ENCODE results near the gene PVR. TPM values are rescaled to one million over a fixed set of nuclear protein-coding genes. Genes with fewer than 3 reads are reported as not detected.

The PVR gene
- total RNA-seq, 2 experiments from 2014 or later = 2.4 to 7.8 TPM

- CTCF ChIA-PET = interaction anchor here (1.0 to 8.7 kb wide), 4 partner anchors 9 to 79 kb away, joined by 3 to 117 read pairs (median 52); no protein-coding TSS in a partner anchor
- ATAC-seq (no peak), DNase-seq (no peak)
- no peak overlapping the region for H3K27ac Mint-ChIP-seq
- no peaks in the 10 kb centered on the region for H3K9me3 Mint-ChIP-seq (ENCODE audit: low read depth)
- peaks cover 23% of the 10 kb centered on the region for H3K4me1 Mint-ChIP-seq
- no peaks in the 10 kb centered on the region for H3K36me3 Mint-ChIP-seq
- H3K4me3 Mint-ChIP-seq = no peak overlapping the region
- H3K27me3 Mint-ChIP-seq = peaks cover 54% of the 10 kb centered on the region
These were observed 50.5 kb downstream of the PVR start for GRCh38 chr19:44694184-44694579.

GRCh38 chr19:44696939-44697669 lies 53.4 kb downstream of the PVR start:
- ATAC-seq = no peak
- H3K9me3 Mint-ChIP-seq (ENCODE audit: low read depth) = no peaks in the 10 kb centered on the region
- no peaks in the 10 kb centered on the region for H3K36me3 Mint-ChIP-seq
- H3K4me3 Mint-ChIP-seq = no peak overlapping the region
- peaks cover 11% of the 10 kb centered on the region for H3K4me1 Mint-ChIP-seq
- CTCF ChIA-PET = interaction anchor here (0.7 kb wide), 2 partner anchors 15 to 90 kb away, joined by 3 to 4 read pairs; no protein-coding TSS in a partner anchor
- H3K27me3 Mint-ChIP-seq = peaks cover 51% of the 10 kb centered on the region
- H3K27ac Mint-ChIP-seq = no peak overlapping the region
- DNase-seq = no peak

GRCh38 chr19:44697670-44698034 lies 53.9 kb downstream of the PVR start:
- CTCF ChIA-PET = no interaction called here
- Mint-ChIP-seq H3K27me3 (peaks cover 45% of the 10 kb centered on the region), H3K9me3 (ENCODE audit: low read depth) (no peaks in the 10 kb centered on the region), H3K4me3 (no peak overlapping the region), H3K27ac (no peak overlapping the region), H3K36me3 (no peaks in the 10 kb centered on the region), H3K4me1 (peaks cover 6% of the 10 kb centered on the region)
- no peak for DNase-seq
- no peak for ATAC-seq

- ATAC-seq = no peak
These were observed 54.9 kb downstream of the PVR start, which contains the start of gene CEACAM16 for GRCh38 chr19:44698492-44699201. TSS of gene CEACAM16 (plus strand) at chr19:44699151. CDS start at chr19:44701457, 2,306 bp downstream.

GRCh38 chr19:44700547-44700946 lies 56.8 kb downstream of the PVR start:
- H3K36me3 Mint-ChIP-seq = no peaks in the 10 kb centered on the region
- CTCF ChIA-PET = interaction anchor here (1.9 kb wide), 1 partner anchor 71 kb away, joined by 7 read pairs; no protein-coding TSS in a partner anchor
- ATAC-seq = no peak

More at GRCh38 chr19:44698492-44699201, 54.9 kb downstream of the PVR start, which contains the start of gene CEACAM16:
- CTCF ChIA-PET = interaction anchor here (1.9 kb wide), 1 partner anchor 73 kb away, joined by 7 read pairs; no protein-coding TSS in a partner anchor
- H3K4me3 Mint-ChIP-seq = no peak within 1 kb of the TSS
- H3K4me1 Mint-ChIP-seq = peaks cover 2% of the 10 kb centered on the region
- peaks cover 42% of the 10 kb centered on the region for H3K27me3 Mint-ChIP-seq
- no peak for DNase-seq
- no peaks in the 10 kb centered on the region for H3K36me3 Mint-ChIP-seq
- H3K27ac Mint-ChIP-seq = no peak within 1 kb of the TSS
- no peaks in the 10 kb centered on the region for H3K9me3 Mint-ChIP-seq (ENCODE audit: low read depth)

GRCh38 chr19:44701228-44701627 lies 57.5 kb downstream of the PVR start:
- no peaks in the 10 kb centered on the region for H3K4me1 Mint-ChIP-seq
- H3K27me3 Mint-ChIP-seq = peaks cover 37% of the 10 kb centered on the region
- no peaks in the 10 kb centered on the region for H3K36me3 Mint-ChIP-seq
- ATAC-seq (no peak), DNase-seq (no peak)
- no peaks in the 10 kb centered on the region for H3K9me3 Mint-ChIP-seq (ENCODE audit: low read depth)
- H3K27ac Mint-ChIP-seq = no peak overlapping the region
- H3K4me3 Mint-ChIP-seq = no peak overlapping the region
- CTCF ChIA-PET = interaction anchor here (2.2 kb wide), 1 partner anchor 22 kb away, joined by 7 read pairs; no protein-coding TSS in a partner anchor

More at GRCh38 chr19:44700547-44700946, 56.8 kb downstream of the PVR start:
- peaks cover 41% of the 10 kb centered on the region for H3K27me3 Mint-ChIP-seq
- DNase-seq = no peak
- H3K4me3 Mint-ChIP-seq = no peak overlapping the region
- H3K9me3 Mint-ChIP-seq (ENCODE audit: low read depth) = no peaks in the 10 kb centered on the region
- H3K4me1 Mint-ChIP-seq = no peaks in the 10 kb centered on the region
- no peak overlapping the region for H3K27ac Mint-ChIP-seq

GRCh38 chr19:44702551-44703176 lies 59.0 kb downstream of the PVR start:
- Mint-ChIP-seq H3K27ac (no peak overlapping the region), H3K4me3 (no peak overlapping the region), H3K36me3 (no peaks in the 10 kb centered on the region), H3K9me3 (ENCODE audit: low read depth) (no peaks in the 10 kb centered on the region), H3K27me3 (peaks cover 26% of the 10 kb centered on the region), H3K4me1 (no peaks in the 10 kb centered on the region)
- DNase-seq (no peak), ATAC-seq (no peak)
- CTCF ChIA-PET = interaction anchor here (1.3 to 2.2 kb wide), 3 partner anchors 8 to 68 kb away, joined by 3 to 7 read pairs (median 5); no protein-coding TSS in a partner anchor

GRCh38 chr19:44703336-44704078 lies 59.8 kb downstream of the PVR start:
- Mint-ChIP-seq H3K4me3 (no peak overlapping the region), H3K9me3 (ENCODE audit: low read depth) (no peaks in the 10 kb centered on the region), H3K4me1 (no peaks in the 10 kb centered on the region), H3K36me3 (no peaks in the 10 kb centered on the region), H3K27me3 (peaks cover 19% of the 10 kb centered on the region), H3K27ac (no peak overlapping the region)
- DNase-seq (no peak), ATAC-seq (no peak)
- CTCF ChIA-PET = interaction anchor here (1.3 to 2.2 kb wide), 3 partner anchors 9 to 67 kb away, joined by 3 to 7 read pairs (median 5); no protein-coding TSS in a partner anchor

- CTCF ChIA-PET = interaction anchor here (1.1 kb wide), 1 partner anchor 15 kb away, joined by 3 read pairs; no protein-coding TSS in a partner anchor
- peaks cover 1% of the 10 kb centered on the region for H3K4me1 Mint-ChIP-seq
These were observed 61.3 kb downstream of the PVR start for GRCh38 chr19:44704982-44705381.

GRCh38 chr19:44705502-44706010 lies 61.8 kb downstream of the PVR start:
- no peak for ATAC-seq

More at GRCh38 chr19:44704982-44705381, 61.3 kb downstream of the PVR start:
- no peaks in the 10 kb centered on the region for H3K9me3 Mint-ChIP-seq (ENCODE audit: low read depth)
- no peak for DNase-seq
- no peaks in the 10 kb centered on the region for H3K36me3 Mint-ChIP-seq
- peaks cover 14% of the 10 kb centered on the region for H3K27me3 Mint-ChIP-seq
- no peak overlapping the region for H3K4me3 Mint-ChIP-seq
- H3K27ac Mint-ChIP-seq = no peak overlapping the region
- ATAC-seq = no peak

GRCh38 chr19:44706506-44707236 lies 63.0 kb downstream of the PVR start:
- CTCF ChIA-PET = interaction anchor here (0.6 to 1.3 kb wide), 2 partner anchors 17 to 69 kb away, joined by 3 read pairs; no protein-coding TSS in a partner anchor
- Mint-ChIP-seq H3K4me3 (no peak overlapping the region), H3K4me1 (peaks cover 8% of the 10 kb centered on the region), H3K27me3 (peaks cover 14% of the 10 kb centered on the region), H3K36me3 (no peaks in the 10 kb centered on the region), H3K9me3 (ENCODE audit: low read depth) (no peaks in the 10 kb centered on the region), H3K27ac (no peak overlapping the region)
- DNase-seq = no peak
- ATAC-seq = no peak

More at GRCh38 chr19:44705502-44706010, 61.8 kb downstream of the PVR start:
- no peaks in the 10 kb centered on the region for H3K36me3 Mint-ChIP-seq
- H3K4me3 Mint-ChIP-seq = no peak overlapping the region
- no peaks in the 10 kb centered on the region for H3K9me3 Mint-ChIP-seq (ENCODE audit: low read depth)
- DNase-seq = no peak
- CTCF ChIA-PET = interaction anchor here (1.1 kb wide), 1 partner anchor 15 kb away, joined by 3 read pairs; no protein-coding TSS in a partner anchor
- no peak overlapping the region for H3K27ac Mint-ChIP-seq
- H3K4me1 Mint-ChIP-seq = peaks cover 6% of the 10 kb centered on the region
- H3K27me3 Mint-ChIP-seq = peaks cover 14% of the 10 kb centered on the region

- no peak overlapping the region for H3K4me3 Mint-ChIP-seq
- H3K4me1 Mint-ChIP-seq = peaks cover 8% of the 10 kb centered on the region
- H3K36me3 Mint-ChIP-seq = no peaks in the 10 kb centered on the region
- H3K27ac Mint-ChIP-seq = no peak overlapping the region
- peaks cover 14% of the 10 kb centered on the region for H3K27me3 Mint-ChIP-seq
- no peak for ATAC-seq
- no peak for DNase-seq
- CTCF ChIA-PET = interaction anchor here (1.3 kb wide), 1 partner anchor 16 kb away, joined by 3 read pairs; no protein-coding TSS in a partner anchor
- no peaks in the 10 kb centered on the region for H3K9me3 Mint-ChIP-seq (ENCODE audit: low read depth)
These were observed 64.1 kb downstream of the PVR start for GRCh38 chr19:44707794-44708193.

Data from activated CD8-positive, alpha-beta memory T cell treated with anti-CD3 and anti-CD28 coated beads, Interleukin-2, amount 10 ng/mL, durations not matched to agents 7 days and 5 days (primary cell).